ENCODE measurements around the gene NFAM1.

Gene NFAM1, protein sequence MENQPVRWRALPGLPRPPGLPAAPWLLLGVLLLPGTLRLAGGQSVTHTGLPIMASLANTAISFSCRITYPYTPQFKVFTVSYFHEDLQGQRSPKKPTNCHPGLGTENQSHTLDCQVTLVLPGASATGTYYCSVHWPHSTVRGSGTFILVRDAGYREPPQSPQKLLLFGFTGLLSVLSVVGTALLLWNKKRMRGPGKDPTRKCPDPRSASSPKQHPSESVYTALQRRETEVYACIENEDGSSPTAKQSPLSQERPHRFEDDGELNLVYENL

DNA sequence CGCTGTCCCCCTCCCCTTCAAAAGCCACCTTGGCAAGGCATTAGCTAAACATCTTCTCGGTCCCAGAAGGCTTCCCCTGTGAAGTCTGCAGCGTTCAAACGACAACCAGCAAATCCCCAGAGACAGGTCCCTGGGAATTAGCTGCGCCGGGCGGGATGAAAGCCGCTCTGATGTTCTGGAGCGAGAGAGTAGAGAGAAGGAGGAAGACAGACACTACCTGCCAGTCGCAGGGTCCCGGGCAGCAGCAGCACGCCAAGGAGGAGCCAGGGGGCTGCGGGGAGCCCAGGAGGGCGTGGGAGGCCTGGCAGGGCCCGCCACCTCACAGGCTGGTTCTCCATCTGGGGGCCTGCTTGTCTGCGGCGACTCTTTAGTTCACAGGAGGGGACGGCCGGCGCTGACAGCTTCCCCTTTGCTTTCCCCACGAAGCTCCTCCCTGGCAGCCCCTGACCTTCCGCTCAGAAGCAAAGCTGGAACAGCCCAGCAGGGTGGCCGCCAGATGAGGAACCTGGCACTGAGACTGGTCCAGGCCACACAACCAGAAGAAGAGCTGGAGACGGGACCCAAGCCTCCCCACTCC is at the start of gene NFAM1:
TSS of gene NFAM1 (minus strand) at position 384 of the 577 bp plus-strand sequence. CDS start at position 338, 46 bp downstream.
- DNase-seq: peak; percentile 77

GRCh38 chr22:42475122-42475521 is 42.9 kb upstream of the NFAM1 start:
- DNase-seq: no peak

DNA sequence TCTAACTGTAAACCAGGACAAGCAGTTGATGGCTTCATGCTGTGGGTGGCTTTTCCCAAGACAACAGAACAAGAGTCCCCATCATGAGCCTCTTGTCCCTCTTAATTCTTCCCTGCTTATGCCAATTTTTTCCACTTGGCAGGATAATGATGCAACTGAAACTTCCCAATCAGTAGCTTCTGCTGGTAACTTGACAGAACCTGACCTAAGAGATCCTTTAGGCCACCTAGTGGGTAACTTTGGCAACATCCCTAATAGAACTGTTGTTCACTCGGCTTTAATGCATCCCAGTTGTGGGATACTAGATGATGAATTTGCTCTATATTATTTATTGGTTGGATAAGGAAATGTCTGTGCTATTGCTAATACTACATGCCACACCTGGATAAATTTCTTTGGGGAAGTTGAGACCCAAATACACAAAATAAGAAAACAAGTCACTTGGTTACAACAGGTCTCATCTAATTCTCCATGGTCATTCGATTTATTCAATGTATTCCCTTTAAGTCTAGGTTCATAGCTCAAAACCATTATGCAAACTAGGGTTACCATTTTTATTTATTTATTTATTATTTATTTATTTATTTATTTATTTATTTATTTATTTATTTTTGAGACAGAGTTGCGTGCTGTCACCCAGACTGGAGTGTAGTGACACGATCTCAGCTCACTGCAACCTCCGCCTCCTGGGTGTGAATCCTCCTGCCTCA is 41.4 kb upstream of the NFAM1 start:
- peak; percentile 79 for DNase-seq

GRCh38 chr22:42472671-42473070 is 40.5 kb upstream of the NFAM1 start:
- DNase-seq: no peak

GRCh38 chr22:42471441-42471840 is 39.2 kb upstream of the NFAM1 start:
- DNase-seq: no peak

GRCh38 chr22:42470366-42471082 is 38.3 kb upstream of the NFAM1 start:
- no peak for DNase-seq

- DNase-seq: no peak
Measured at GRCh38 chr22:42468841-42469240, 36.6 kb upstream of the NFAM1 start.

GRCh38 chr22:42462016-42462415 is 29.8 kb upstream of the NFAM1 start:
- DNase-seq: peak; percentile 91

- no peak for DNase-seq
Measured at GRCh38 chr22:42461511-42461910, 29.3 kb upstream of the NFAM1 start.

DNA sequence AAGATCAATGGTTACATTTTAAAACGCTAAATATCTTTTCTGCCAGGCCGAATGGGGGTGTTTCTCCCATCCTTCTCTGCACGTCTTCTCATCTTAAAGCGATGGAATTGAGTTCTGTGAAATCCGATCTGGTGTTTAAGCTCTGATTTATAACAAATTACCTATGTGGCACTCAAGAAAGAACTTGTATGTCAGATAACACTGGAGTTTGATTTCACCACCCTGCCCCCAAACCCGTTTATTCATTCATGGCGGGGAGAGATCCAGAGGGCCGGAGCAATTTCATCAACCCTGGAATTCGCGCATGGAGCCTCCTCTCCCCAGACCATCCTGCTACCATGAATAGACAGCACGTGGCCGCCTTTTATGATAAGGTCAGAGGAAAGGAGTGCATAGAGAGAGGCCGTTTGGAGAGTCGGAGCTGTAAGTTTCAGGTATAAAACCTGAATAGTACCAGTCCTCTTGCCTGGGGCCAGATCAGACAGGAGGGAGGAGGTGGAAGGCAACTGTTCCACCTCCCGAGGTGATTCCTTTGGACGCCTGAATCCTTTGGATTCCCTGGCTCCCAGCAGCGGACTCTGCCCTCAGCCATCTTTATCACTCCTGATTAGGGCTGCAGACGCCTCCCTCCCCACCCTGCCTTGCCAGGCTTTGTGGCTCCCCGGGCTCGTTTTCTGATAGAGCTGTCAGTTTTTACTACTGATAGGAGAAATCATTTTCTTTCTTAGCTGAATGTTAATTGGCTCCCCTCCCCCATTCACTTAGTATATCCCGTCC is 27.3 kb upstream of the NFAM1 start:
- peak; percentile 43 for DNase-seq

GRCh38 chr22:42452916-42453315 is 20.7 kb upstream of the NFAM1 start:
- DNase-seq: no peak

GRCh38 chr22:42452456-42452855 is 20.3 kb upstream of the NFAM1 start:
- DNase-seq: no peak

- no peak for DNase-seq
Measured at GRCh38 chr22:42451499-42452145, 19.4 kb upstream of the NFAM1 start.

- DNase-seq: no peak
Measured at GRCh38 chr22:42450862-42451261, 18.7 kb upstream of the NFAM1 start.

- DNase-seq: no peak
Measured at GRCh38 chr22:42446151-42446550, 13.9 kb upstream of the NFAM1 start.

GRCh38 chr22:42444077-42444904 is 12.1 kb upstream of the NFAM1 start:
- peak; percentile 97 for DNase-seq

- no peak for DNase-seq
Measured at GRCh38 chr22:42443240-42444076, 11.3 kb upstream of the NFAM1 start.

GRCh38 chr22:42442748-42443147 is 10.5 kb upstream of the NFAM1 start:
- no peak for DNase-seq

GRCh38 chr22:42440728-42441127 is 8.5 kb upstream of the NFAM1 start:
- no peak for DNase-seq
